ENCODE measurements around the gene USF2.
"Not testable (repeated sequence)": the region's sequence is repeated elsewhere in the genome, so short reads cannot be mapped to it uniquely, and the experiment has no call there.

Gene USF2

GRCh38 chr19:35268536-35269437 is at the start of gene USF2:
TSS of gene USF2 (plus strand) at chr19:35268962. CDS start at chr19:35269102, 140 bp downstream.
- H3K4me3 ChIP-seq: peak within 1 kb of the TSS; percentile 97
- peak within 1 kb of the TSS; percentile 84 for H3K27ac ChIP-seq
- H3K36me3 ChIP-seq (ENCODE audit: insufficient read depth, low read length): peaks cover 28% of the 10 kb centered on the region; the same call in 1 of the 2 replicates
- H3K9me3 ChIP-seq (ENCODE audit: low read depth, low read length): no peaks in the 10 kb centered on the region
- DNase-seq (ENCODE audit: low read depth, low spot score): no peak
- peak within 1 kb of the TSS; percentile 98 for H3K9ac ChIP-seq (ENCODE audit: insufficient read length)
- no peak for TF ChIP-seq FOXP2 (optimal IDR thresholded peaks at IDR 0.05; ENCODE audit: control extremely low read depth, extremely low read length, insufficient read depth)

GRCh38 chr19:35219008-35219407 is 49.8 kb upstream of the USF2 start:
- no peak overlapping the region for H3K4me3 ChIP-seq
- no peaks in the 10 kb centered on the region for H3K36me3 ChIP-seq (ENCODE audit: insufficient read depth, low read length)
- no peak for DNase-seq (ENCODE audit: low read depth, low spot score)
- no peak overlapping the region for H3K27ac ChIP-seq
- TF ChIP-seq EZH2 (IDR thresholded peaks at IDR 0.05) (no peak), FOXP2 (optimal IDR thresholded peaks at IDR 0.05; ENCODE audit: control extremely low read depth, extremely low read length, insufficient read depth) (no peak), POLR2AphosphoS5 (IDR thresholded peaks at IDR 0.05; ENCODE audit: borderline replicate concordance, low read depth, low read length) (no peak)
- no peak overlapping the region for H3K9ac ChIP-seq (ENCODE audit: insufficient read length)
- no peaks in the 10 kb centered on the region for H3K9me3 ChIP-seq (ENCODE audit: low read depth, low read length)

- Histone ChIP-seq H3K27ac (no peak overlapping the region), H3K9ac (ENCODE audit: insufficient read length) (no peak overlapping the region), H3K9me3 (ENCODE audit: low read depth, low read length) (no peaks in the 10 kb centered on the region), H3K4me3 (no peak overlapping the region), H3K36me3 (ENCODE audit: insufficient read depth, low read length) (no peaks in the 10 kb centered on the region)
- DNase-seq (ENCODE audit: low read depth, low spot score): no peak
- no peak for TF ChIP-seq FOXP2 (optimal IDR thresholded peaks at IDR 0.05; ENCODE audit: control extremely low read depth, extremely low read length, insufficient read depth)
- no peak for TF ChIP-seq POLR2AphosphoS5 (IDR thresholded peaks at IDR 0.05; ENCODE audit: borderline replicate concordance, low read depth, low read length)
- TF ChIP-seq EZH2 (IDR thresholded peaks at IDR 0.05): no peak
Measured at GRCh38 chr19:35220315-35220921, 48.3 kb upstream of the USF2 start.

GRCh38 chr19:35220973-35221590 is 47.7 kb upstream of the USF2 start:
- H3K27ac ChIP-seq; H3K9ac ChIP-seq (ENCODE audit: insufficient read length); H3K36me3 ChIP-seq (ENCODE audit: insufficient read depth, low read length); DNase-seq (ENCODE audit: low read depth, low spot score); H3K4me3 ChIP-seq; H3K9me3 ChIP-seq (ENCODE audit: low read depth, low read length): not testable (repeated sequence)

- H3K27ac ChIP-seq: no peak overlapping the region
- no peaks in the 10 kb centered on the region for H3K36me3 ChIP-seq (ENCODE audit: insufficient read depth, low read length)
- H3K9ac ChIP-seq (ENCODE audit: insufficient read length): no peak overlapping the region
- no peak for DNase-seq (ENCODE audit: low read depth, low spot score)
- TF ChIP-seq EZH2 (IDR thresholded peaks at IDR 0.05) (no peak), POLR2AphosphoS5 (IDR thresholded peaks at IDR 0.05; ENCODE audit: borderline replicate concordance, low read depth, low read length) (no peak), FOXP2 (optimal IDR thresholded peaks at IDR 0.05; ENCODE audit: control extremely low read depth, extremely low read length, insufficient read depth) (no peak)
- H3K9me3 ChIP-seq (ENCODE audit: low read depth, low read length): no peaks in the 10 kb centered on the region
- no peak overlapping the region for H3K4me3 ChIP-seq
Measured at GRCh38 chr19:35222373-35223015, 46.3 kb upstream of the USF2 start.

GRCh38 chr19:35223084-35223790 is 45.5 kb upstream of the USF2 start:
- Histone ChIP-seq H3K9me3 (ENCODE audit: low read depth, low read length) (no peaks in the 10 kb centered on the region), H3K9ac (ENCODE audit: insufficient read length) (no peak overlapping the region), H3K36me3 (ENCODE audit: insufficient read depth, low read length) (no peaks in the 10 kb centered on the region), H3K4me3 (no peak overlapping the region), H3K27ac (no peak overlapping the region)
- TF ChIP-seq EZH2 (IDR thresholded peaks at IDR 0.05) (no peak), POLR2AphosphoS5 (IDR thresholded peaks at IDR 0.05; ENCODE audit: borderline replicate concordance, low read depth, low read length) (no peak)
- DNase-seq (ENCODE audit: low read depth, low spot score): no peak

GRCh38 chr19:35223862-35224505 is 44.8 kb upstream of the USF2 start:
- Histone ChIP-seq H3K9me3 (ENCODE audit: low read depth, low read length) (no peaks in the 10 kb centered on the region), H3K27ac (no peak overlapping the region), H3K9ac (ENCODE audit: insufficient read length) (no peak overlapping the region), H3K36me3 (ENCODE audit: insufficient read depth, low read length) (no peaks in the 10 kb centered on the region), H3K4me3 (no peak overlapping the region)
- DNase-seq (ENCODE audit: low read depth, low spot score): no peak
- no peak for TF ChIP-seq FOXP2 (optimal IDR thresholded peaks at IDR 0.05; ENCODE audit: control extremely low read depth, extremely low read length, insufficient read depth)

Data from SK-N-MC (cell line).